ELR (cell line): ENCODE measurements around the gene CIDEA.

Experiments
- DNase-seq: peaks from one replicate; pipeline ENCODE4 v3.0.0-alpha.2; 2015; ENCODE audit warnings: low read depth

The CIDEA gene

DNA sequence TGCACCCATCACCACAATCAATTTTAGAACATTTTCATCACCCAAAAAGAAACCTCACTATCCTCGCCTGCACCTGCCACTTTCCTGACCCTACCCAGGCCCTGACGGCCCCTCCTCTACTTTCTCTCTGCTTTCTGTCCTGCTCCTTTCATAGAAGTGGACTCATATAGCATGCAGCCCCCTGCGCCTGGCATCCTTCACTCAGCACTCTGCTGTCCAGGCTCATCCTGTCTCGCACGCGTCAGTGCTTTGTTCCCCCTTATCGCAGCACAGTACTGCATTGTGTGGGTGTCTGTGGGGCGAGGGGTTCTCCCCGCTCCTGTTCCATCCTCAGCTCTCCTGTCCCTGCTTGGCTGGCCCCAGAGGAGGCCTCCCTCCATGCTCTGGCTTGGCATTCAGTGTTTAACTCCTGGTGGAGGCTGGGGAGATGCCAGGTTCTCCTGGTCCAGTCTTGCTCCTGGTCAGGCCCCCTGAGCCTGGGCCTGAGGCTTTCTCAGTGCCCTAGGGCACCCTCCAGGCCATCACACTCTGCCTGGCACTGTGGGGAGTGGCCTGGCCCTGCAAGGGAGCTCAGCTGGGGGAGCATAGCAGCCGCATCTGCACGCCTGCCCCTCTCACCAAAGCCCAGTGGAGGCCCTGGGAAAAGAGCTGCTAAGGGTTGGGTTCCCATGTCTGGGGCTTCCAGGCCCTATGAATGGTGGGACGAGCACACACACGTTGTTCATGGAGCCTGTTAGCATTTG is 47.3 kb downstream of the CIDEA start:
- DNase-seq: no peak

GRCh38 chr18:12302391-12303147 is 48.4 kb downstream of the CIDEA start:
- DNase-seq: no peak

GRCh38 chr18:12304351-12305210 is 50.4 kb downstream of the CIDEA start:
- no peak for DNase-seq

DNA sequence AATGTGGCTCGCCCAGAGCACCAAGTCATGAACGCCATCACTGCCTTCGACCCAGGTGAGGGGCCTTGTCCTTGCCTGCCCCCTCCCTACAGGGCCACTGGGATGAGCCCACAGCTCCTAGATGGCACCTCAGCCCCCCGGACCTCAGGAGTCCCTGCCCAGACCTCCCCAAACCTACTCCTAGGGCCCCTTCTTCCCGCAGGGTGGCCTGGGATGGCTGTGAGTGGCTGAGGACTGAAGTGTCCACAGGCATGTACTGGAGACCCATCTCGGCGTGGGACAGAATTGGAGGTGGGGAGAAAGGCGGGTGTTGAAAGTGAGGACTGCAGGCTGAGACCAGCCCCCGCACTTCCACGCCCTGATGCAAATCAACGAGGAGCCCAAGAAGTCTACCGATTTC is 51.0 kb downstream of the CIDEA start:
- no peak for DNase-seq

GRCh38 chr18:12305930-12306629 is 51.9 kb downstream of the CIDEA start:
- DNase-seq: no peak

- peak; percentile 80 for DNase-seq
Observed at GRCh38 chr18:12306752-12307700, 52.9 kb downstream of the CIDEA start.

DNA sequence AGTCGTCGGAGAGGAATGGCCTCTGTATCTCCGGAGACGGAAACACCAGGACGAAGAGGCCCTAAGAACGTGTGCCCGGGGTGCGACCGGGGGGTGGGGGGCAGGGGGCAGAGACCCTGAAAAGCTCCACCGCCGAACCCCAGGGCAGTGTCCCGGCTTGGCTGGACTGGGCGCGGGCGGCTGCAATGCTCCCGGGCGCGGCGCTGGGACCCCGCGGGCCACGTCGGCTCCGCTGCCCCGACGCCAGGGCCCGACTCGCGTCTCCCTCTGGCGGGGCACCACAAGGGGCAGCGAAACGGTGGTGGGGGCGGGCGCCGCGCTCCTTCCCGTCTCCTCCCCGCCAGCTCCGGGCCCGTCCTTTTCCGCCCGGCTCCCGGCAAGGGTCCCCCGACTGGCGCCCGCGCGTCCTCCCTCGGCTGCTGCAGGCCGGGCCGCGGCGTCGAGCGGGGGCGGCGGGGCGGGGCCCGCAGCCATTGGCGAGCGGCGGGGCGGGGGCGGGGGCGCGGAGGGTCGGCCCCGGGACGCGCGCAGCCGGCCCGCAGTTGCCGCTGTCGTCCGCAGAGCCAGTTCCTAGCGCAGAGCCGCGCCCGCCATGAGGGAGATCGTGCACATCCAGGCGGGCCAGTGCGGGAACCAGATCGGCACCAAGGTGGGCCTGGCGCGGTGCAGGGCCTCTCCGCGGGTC is 53.7 kb downstream of the CIDEA start, which contains the start of gene TUBB6:
TSS of gene TUBB6 (plus strand) at position 541 of the 685 bp plus-strand sequence. CDS start at position 593, 52 bp downstream.
- peak; percentile 91 for DNase-seq

GRCh38 chr18:12308386-12309100 is 54.4 kb downstream of the CIDEA start:
- DNase-seq: peak; percentile 93

- DNase-seq: peak; percentile 57
Observed at GRCh38 chr18:12309683-12310198, 55.6 kb downstream of the CIDEA start.

- peak; percentile 54 for DNase-seq
Observed at GRCh38 chr18:12310762-12311161, 56.6 kb downstream of the CIDEA start.

- DNase-seq: no peak
Observed at GRCh38 chr18:12312976-12313375, 58.8 kb downstream of the CIDEA start.

DNA sequence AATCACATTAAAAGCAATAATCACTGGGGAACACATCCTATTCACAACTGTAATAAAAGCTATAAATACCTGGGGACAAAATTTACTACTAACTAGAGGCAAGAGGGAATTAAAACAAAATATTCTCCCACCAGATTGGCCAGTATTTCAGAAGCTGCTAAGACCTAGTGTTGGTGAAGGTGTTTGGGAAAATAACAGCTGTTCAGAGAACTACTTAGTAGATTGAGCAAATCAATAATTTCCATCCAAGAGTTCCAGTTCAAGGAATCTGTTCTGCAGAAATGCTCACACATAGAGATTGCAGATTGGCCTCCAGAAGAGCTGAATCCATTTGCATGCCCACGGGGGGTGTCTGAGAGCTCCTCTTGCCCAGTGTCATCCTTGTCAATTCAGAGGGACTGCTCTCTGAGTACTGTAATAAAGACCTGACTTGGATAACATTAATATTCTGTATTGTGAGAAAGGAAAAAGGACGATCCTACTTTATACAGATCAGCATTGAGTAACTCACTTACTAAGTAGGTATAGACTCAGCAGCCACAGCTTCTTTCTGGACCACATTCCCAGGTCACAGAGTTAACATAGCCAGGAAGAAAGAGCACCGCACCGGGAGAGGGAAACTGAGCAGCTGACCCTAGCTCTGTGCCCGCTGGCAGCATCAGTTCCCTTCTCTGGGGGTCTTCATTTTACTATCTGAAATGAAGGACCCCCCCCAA is 59.5 kb downstream of the CIDEA start:
- no peak for DNase-seq

DNA sequence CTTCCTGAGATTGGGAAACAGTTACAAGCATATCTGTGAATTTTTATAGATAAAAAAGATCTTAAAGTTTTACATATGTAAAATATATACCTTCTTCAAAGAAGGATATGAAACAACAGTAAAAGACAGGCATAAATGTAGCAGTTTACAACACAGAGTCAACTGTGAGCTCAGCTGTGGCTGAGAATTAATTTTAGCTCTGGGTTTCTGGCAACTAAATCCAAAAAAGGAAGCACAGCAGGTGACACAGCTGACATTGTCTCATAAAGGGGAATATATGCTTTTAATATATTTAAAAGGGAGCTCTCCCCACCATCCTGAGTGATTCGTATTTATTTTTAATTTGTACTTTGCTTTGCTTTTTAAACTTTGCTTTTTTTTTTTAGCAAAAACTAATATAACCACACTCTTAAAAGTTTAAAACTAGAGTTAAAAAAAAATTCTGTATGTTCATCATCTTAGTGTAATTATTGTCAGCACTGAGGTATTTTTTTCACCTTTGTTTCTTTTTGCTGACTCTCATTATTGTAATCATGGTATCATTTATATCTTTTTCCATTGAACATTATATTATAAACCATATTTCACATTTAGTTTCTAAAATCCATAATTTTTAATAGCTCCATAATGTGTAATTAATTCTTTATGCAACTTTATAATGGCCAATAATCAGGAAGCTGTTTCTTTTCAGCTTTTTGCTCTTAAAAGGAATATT is 60.6 kb downstream of the CIDEA start:
- DNase-seq: no peak

- DNase-seq: no peak
Observed at GRCh38 chr18:12315490-12315889, 61.3 kb downstream of the CIDEA start.

- no peak for DNase-seq
Observed at GRCh38 chr18:12315911-12316310, 61.8 kb downstream of the CIDEA start.

GRCh38 chr18:12317664-12318333 is 63.6 kb downstream of the CIDEA start:
- DNase-seq: peak; percentile 40

GRCh38 chr18:12318334-12318697 is 64.2 kb downstream of the CIDEA start:
- DNase-seq: no peak
